ENCODE results near the gene SEZ6.

GRCh38 chr17:28944862-28945741 lies 60.7 kb downstream of the SEZ6 start:
- TF ChIP-seq CTCF (IDR thresholded peaks at IDR 0.05): no peak
- TF ChIP-seq POLR2A (IDR thresholded peaks at IDR 0.05): no peak
